C1 segment of cervical spinal cord (tissue), 14 donors: ENCODE data around the gene TMEM225B.
"Not testable (repeated sequence)": the region's sequence is repeated elsewhere in the genome, so short reads cannot be mapped to it uniquely, and the experiment has no call there.

Source experiments
- DNase-seq, 14 donors: peaks; one replicate each; lab custom pipeline; 2025; lab: John Stamatoyannopoulos, UW

The TMEM225B gene

GRCh38 chr7:99653754-99654153, 55.7 kb downstream of the TMEM225B start:
- no peak for DNase-seq

- not testable (repeated sequence) for DNase-seq
Observed at GRCh38 chr7:99654626-99655025, 56.6 kb downstream of the TMEM225B start.

- DNase-seq = not testable (repeated sequence)
Observed at GRCh38 chr7:99657879-99658278, 59.8 kb downstream of the TMEM225B start.
